HepG2 (cell line): ENCODE measurements around the gene SCMH1.

Experiments
- GABPA ChIP-seq, 2 experiments: IDR thresholded peaks; 2 replicates each; pipeline ENCODE4 v1.6.1; 2011 to 2016; ENCODE audit warnings: low read depth in 2 of 2, low read length in 1 of 2, missing biosample characterization in 1 of 2, missing genetic modification characterization in 1 of 2
- NBN ChIP-seq: fragments of 450-650 bp; conservative IDR thresholded peaks from 2 replicates; pipeline ENCODE4 v1.6.1; 2017
- SIN3A ChIP-seq: IDR thresholded peaks from 2 replicates; pipeline ENCODE4 v1.6.1; 2011; ENCODE audit warnings: low read depth, mild to moderate bottlenecking, control low read depth, low read length, borderline replicate concordance
- SKI ChIP-seq: fragments of 450-650 bp; IDR thresholded peaks from one replicate; pipeline ENCODE4 v1.6.1; 2018; ENCODE audit warnings: mild to moderate bottlenecking; ENCODE audit not compliant: partially characterized antibody
- ZNF101 ChIP-seq: sonication (generic); formaldehyde crosslinking; IDR thresholded peaks from 2 replicates; pipeline ENCODE4 v1.4.0; 2020; ENCODE audit warnings: mild to moderate bottlenecking, low read depth, missing genetic modification reagents, borderline replicate concordance

DNA sequence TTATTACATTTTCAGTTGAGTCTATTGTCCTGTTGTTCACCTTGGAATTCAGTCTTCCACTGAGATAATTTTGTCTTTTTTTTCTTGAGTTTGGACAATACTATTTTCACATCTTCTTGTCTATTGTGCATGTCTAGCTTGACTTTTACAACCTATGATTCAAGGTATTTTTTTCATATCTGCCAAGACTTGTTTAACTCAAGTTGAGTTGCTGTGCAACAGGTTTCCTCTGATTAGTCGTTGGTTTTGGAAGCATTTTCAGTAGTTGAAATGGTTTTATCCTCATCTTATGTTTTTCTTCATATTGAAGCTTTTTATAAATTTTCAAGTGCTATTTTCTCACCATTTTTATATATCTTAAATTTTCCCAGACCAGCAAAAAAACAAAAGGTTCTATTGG is 103.6 kb downstream of the SCMH1 start:
- TF ChIP-seq SIN3A (no peak), GABPA (IDR thresholded peaks at IDR 0.05; ENCODE audit: low read depth, low read length) (no peak), GABPA (CRISPR knock-in tag; IDR thresholded peaks at IDR 0.05; ENCODE audit: low read depth) (no peak), SKI (no peak), NBN (no peak), ZNF101 (CRISPR knock-in tag) (no peak)
